22Rv1 (cell line): ENCODE data around the gene RCSD1.

Source experiments
- ZFX ChIP-seq: fragments of 450-650 bp; IDR thresholded peaks from 2 replicates; pipeline ENCODE4 v1.6.1; 2017; ENCODE audit warnings: antibody characterized with exemption, borderline replicate concordance
- TF ChIP-seq, protein P1 (sequence below): fragments of 450-650 bp; IDR thresholded peaks from 2 replicates; pipeline ENCODE4 v1.5.1; 2017; ENCODE audit warnings: mild to moderate bottlenecking

DNA sequence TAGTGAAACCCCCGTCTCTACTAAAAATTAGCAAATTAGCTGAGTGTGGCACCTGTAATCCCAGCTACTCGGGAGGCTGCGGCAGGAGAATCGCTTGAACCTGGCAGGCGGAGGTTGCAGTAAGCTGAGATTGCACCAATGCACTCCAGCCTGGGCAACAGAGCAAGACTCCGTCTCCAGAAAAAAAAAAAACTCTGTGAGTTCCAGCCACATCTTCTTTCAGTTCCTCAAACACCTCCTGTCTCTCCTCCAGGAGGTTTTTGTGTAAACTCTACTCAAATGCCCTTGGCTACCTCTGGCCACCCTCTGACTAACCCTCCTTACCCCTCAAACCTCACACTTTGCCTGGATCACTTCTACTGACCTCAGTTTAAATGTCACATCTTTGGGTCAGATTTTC, 38.1 kb downstream of the RCSD1 start:
- TF ChIP-seq, protein P1, sequence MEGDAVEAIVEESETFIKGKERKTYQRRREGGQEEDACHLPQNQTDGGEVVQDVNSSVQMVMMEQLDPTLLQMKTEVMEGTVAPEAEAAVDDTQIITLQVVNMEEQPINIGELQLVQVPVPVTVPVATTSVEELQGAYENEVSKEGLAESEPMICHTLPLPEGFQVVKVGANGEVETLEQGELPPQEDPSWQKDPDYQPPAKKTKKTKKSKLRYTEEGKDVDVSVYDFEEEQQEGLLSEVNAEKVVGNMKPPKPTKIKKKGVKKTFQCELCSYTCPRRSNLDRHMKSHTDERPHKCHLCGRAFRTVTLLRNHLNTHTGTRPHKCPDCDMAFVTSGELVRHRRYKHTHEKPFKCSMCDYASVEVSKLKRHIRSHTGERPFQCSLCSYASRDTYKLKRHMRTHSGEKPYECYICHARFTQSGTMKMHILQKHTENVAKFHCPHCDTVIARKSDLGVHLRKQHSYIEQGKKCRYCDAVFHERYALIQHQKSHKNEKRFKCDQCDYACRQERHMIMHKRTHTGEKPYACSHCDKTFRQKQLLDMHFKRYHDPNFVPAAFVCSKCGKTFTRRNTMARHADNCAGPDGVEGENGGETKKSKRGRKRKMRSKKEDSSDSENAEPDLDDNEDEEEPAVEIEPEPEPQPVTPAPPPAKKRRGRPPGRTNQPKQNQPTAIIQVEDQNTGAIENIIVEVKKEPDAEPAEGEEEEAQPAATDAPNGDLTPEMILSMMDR = no peak
- TF ChIP-seq ZFX = no peak
